Measurements from ENCODE around the gene CCNB1IP1. TPM values are rescaled to one million over a fixed set of nuclear protein-coding genes. Genes with fewer than 3 reads are reported as not detected.
"Not testable (repeated sequence)": the region's sequence is repeated elsewhere in the genome, so short reads cannot be mapped to it uniquely, and the experiment has no call there.

CCNB1IP1 gene
- total and polyA plus RNA-seq, 11 donors, result 24.5 to 99.1 (median 55.0) TPM

DNA sequence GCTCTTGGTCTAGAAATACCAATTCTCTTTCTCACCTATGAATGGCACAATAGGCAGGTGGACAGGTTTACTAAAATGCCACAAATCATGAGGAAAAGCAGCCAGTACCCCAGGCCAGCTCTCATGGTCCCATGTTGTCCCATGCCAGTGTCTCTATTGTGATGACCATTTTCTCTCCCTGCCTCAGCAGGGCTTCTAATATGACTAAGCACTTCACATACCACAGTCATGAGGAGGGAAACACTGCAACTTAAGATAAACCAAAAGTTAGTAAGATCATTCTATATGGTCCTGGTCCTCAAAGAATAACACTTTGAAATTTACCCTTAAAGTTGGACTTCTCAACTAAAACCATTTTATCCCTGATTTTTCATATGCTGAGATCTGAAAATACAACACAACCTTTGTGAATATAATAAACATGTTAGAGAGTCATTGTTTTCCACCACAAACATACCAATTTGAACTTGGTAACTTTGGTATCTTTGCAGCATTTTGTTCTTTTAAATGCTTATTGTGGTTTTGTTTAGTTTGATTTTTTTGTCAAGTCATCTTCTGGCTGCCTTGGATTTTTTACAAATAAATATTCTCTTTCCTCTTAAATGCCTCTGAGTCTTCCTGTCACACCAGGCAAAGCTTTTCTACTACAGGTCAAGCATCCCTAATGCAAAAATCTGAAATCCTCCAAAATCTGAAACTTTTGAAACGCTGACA lies 30.9 kb downstream of the CCNB1IP1 start:
- 92 to 94% (median 92%) methylated on average over 1 of the region's 1 CpG for WGBS, 4 donors
- Histone ChIP-seq H3K36me3 (peaks cover 0 to 51% (median 47%) of the 10 kb centered on the region in 9 donors), H3K4me3 (no peak overlapping the region), H3K4me1 (peaks cover 0 to 19% (median 13%) of the 10 kb centered on the region in 12 donors), H3K27ac (no peak overlapping the region), H3K27me3 (no peaks in the 10 kb centered on the region), H3K9me3 (no peaks in the 10 kb centered on the region)
- no peak for DNase-seq
- intact Hi-C loops (cut with DNase I), result no loop called here
- no peak for ATAC-seq
- TF ChIP-seq POLR2A (IDR thresholded peaks at IDR 0.05) (no peak), CTCF (IDR thresholded peaks at IDR 0.05) (no peak)

- intact Hi-C loops (cut with DNase I), result no loop called here
- Histone ChIP-seq H3K9me3 (no peaks in the 10 kb centered on the region), H3K36me3 (peaks cover 0 to 100% (median 99%) of the 10 kb centered on the region in 9 donors), H3K4me3 (no peak overlapping the region), H3K27ac (no peak overlapping the region), H3K27me3 (no peaks in the 10 kb centered on the region), H3K4me1 (no peaks in the 10 kb centered on the region)
- no peak for DNase-seq
- ATAC-seq, result no peak
- TF ChIP-seq POLR2A (IDR thresholded peaks at IDR 0.05) (no peak), CTCF (IDR thresholded peaks at IDR 0.05) (no peak)
- 77 to 88% (median 84%) methylated on average over 4 of the region's 4 CpGs for WGBS, 4 donors
Observed at GRCh38 chr14:20295067-20295466, 38.0 kb downstream of the CCNB1IP1 start.

DNA sequence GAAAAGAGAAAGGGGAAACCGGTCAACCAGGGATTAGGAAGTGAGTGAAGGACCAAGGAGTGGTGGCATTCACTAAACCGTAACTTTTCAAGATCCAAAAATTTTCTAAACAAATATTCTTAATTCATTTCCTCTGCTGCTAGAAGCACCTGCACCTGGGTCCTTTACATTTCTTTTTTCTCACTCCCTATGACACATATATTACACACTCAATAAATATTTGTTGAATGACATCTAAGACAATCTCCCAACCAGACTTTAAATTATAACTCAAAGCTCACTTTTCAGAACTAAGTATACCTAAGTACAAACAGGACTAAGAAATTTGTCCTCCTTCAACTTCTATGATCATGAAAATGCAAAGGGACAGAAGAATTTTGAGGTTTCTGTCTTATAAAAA lies 38.4 kb downstream of the CCNB1IP1 start:
- TF ChIP-seq POLR2A (IDR thresholded peaks at IDR 0.05) (no peak), CTCF (IDR thresholded peaks at IDR 0.05) (no peak)
- 94 to 96% (median 96%) methylated on average over 2 of the region's 2 CpGs for WGBS, 4 donors
- DNase-seq (no peak), ATAC-seq (no peak)
- no peak overlapping the region for H3K27ac ChIP-seq
- no peaks in the 10 kb centered on the region for H3K4me1 ChIP-seq
- H3K27me3 ChIP-seq, result no peaks in the 10 kb centered on the region
- H3K4me3 ChIP-seq, result no peak overlapping the region
- intact Hi-C loops (cut with DNase I), result no loop called here
- peaks cover 0 to 100% (median 99%) of the 10 kb centered on the region in 9 donors for H3K36me3 ChIP-seq
- no peaks in the 10 kb centered on the region for H3K9me3 ChIP-seq

DNA sequence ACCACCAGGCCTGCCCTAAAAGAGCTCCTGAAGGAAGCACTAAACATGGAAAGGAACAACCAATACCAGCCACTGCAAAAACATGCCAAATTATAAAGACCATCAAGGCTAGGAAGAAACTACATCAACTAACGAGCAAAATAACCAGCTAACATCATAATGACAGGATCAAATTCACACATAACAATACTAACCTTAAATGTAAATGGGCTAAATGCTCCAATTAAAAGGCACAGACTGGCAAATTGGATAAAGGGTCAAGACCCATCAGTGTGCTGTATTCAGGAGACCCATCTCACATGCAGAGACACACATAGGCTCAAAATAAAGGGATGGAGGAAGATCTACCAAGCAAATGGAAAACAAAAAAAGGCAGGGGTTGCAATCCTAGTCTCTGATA lies 51.1 kb downstream of the CCNB1IP1 start:
- H3K4me3 ChIP-seq; H3K9me3 ChIP-seq; DNase-seq; H3K4me1 ChIP-seq; intact Hi-C loops (cut with DNase I); ATAC-seq; H3K27ac ChIP-seq; H3K27me3 ChIP-seq: not testable (repeated sequence)
- peaks cover 0 to 18% (median 7%) of the 10 kb centered on the region in 9 donors for H3K36me3 ChIP-seq
- 100% methylated on average over 1 of the region's 1 CpG for WGBS, 4 donors

GRCh38 chr14:20280265-20280664 lies 52.8 kb downstream of the CCNB1IP1 start:
- WGBS, 4 donors, result 90 to 97% (median 95%) methylated on average over 7 of the region's 7 CpGs
- H3K4me3 ChIP-seq; H3K36me3 ChIP-seq; DNase-seq; H3K27ac ChIP-seq; H3K4me1 ChIP-seq; H3K9me3 ChIP-seq; intact Hi-C loops (cut with DNase I); ATAC-seq; H3K27me3 ChIP-seq: not testable (repeated sequence)
